Endothelial cell of umbilical vein (primary cell): ENCODE measurements around the gene FBLIM1. TPM values are rescaled to one million over a fixed set of nuclear protein-coding genes. Genes with fewer than 3 reads are reported as not detected.

Experiments used
- BruUV-seq: library from RNA; stranded (reverse); fragments of 400-500 nt; replicated peaks from 2 replicates; lab custom pipeline; 2021; lab: Mats Ljungman, UMichigan
- CTCF ChIA-PET: fragments of 300-600, 350-600 bp; sonication (Branson Sonifier 250); formaldehyde crosslinking; loops from one replicate; lab custom pipeline; 2021; ENCODE audit warnings: antibody characterized with exemption, inconsistent platforms; lab: Charles Lee
- POLR2A ChIA-PET: fragments of 300-600, 350-600 bp; sonication (Branson Sonifier 250); formaldehyde crosslinking; loops from one replicate; lab custom pipeline; 2021; ENCODE audit warnings: antibody characterized with exemption, inconsistent platforms; lab: Charles Lee
- DNase-seq: peaks from one replicate; pipeline ENCODE4 v3.0.0-alpha.2; 2011; ENCODE audit warnings: low read depth, low spot score
- FAIRE-seq: peaks from 2 replicates; lab custom pipeline; 2011; peaks lifted over from hg19 to GRCh38; lab: Jason Lieb, UNC
- H2AFZ ChIP-seq: 2 replicates; pipeline ENCODE4 v1.6.0; 2012; ENCODE audit warnings: low read depth, low read length, control low read depth, inconsistent platforms
- H3K27ac ChIP-seq: 2 replicates; pipeline ENCODE4 v1.5.1; 2011; ENCODE audit warnings: low read depth, mild to moderate bottlenecking, control low read depth, low read length, moderate library complexity; ENCODE audit not compliant: insufficient read depth
- H3K27me3 ChIP-seq, 2 experiments: 2 replicates each; pipeline versions ENCODE4 v1.6.0 to v1.6.1; 2011; ENCODE audit warnings: low read length in 2 of 2, mixed read lengths in 1 of 2; ENCODE audit not compliant: control insufficient read depth in 2 of 2, insufficient read depth in 2 of 2
- H3K36me3 ChIP-seq, 2 experiments: 2 replicates in 1 of 2; 3 replicates in 1 of 2; pipeline ENCODE4 v1.5.1; 2011; ENCODE audit warnings: low read length in 2 of 2, mild to moderate bottlenecking in 1 of 2, moderate library complexity in 1 of 2; ENCODE audit not compliant: control insufficient read depth in 2 of 2, insufficient read depth in 2 of 2; ENCODE audit errors: extremely low read depth in 1 of 2
- H3K4me1 ChIP-seq: 3 replicates; pipeline ENCODE4 v1.5.1; 2011; ENCODE audit warnings: mild to moderate bottlenecking, low read length; ENCODE audit not compliant: control insufficient read depth, insufficient read depth; ENCODE audit errors: extremely low read depth
- H3K4me2 ChIP-seq: 2 replicates; pipeline ENCODE4 v1.6.1; 2011; ENCODE audit warnings: low read length, control low read depth, mixed read lengths; ENCODE audit not compliant: insufficient read depth
- H3K4me3 ChIP-seq, 3 experiments: fragments of 200-600 bp in 1 of 3; sonication (generic), shearing (Covaris generic) in 1 of 3; replicated peaks in 1 of 3; 2 replicates each; pipeline ENCODE4 v1.5.1; 2011 to 2016; ENCODE audit warnings: control low read depth in 3 of 3, low read length in 3 of 3, mild to moderate bottlenecking in 2 of 3, inconsistent platforms in 1 of 3, low read depth in 1 of 3, moderate library complexity in 1 of 3; ENCODE audit not compliant: insufficient read depth in 1 of 3
- H3K79me2 ChIP-seq: 2 replicates; pipeline ENCODE4 v1.6.0; 2012; ENCODE audit warnings: low read length, inconsistent platforms; ENCODE audit not compliant: control insufficient read depth, insufficient read depth
- H3K9ac ChIP-seq: replicated peaks from 2 replicates; pipeline ENCODE3; 2011; ENCODE audit warnings: low read length, control low read depth; ENCODE audit not compliant: insufficient read depth; ENCODE audit errors: extremely low read depth
- H3K9me1 ChIP-seq: replicated peaks from 3 replicates; pipeline ENCODE4 v1.6.0; 2011; ENCODE audit warnings: mild to moderate bottlenecking, low read length; ENCODE audit not compliant: control insufficient read depth, insufficient read depth; ENCODE audit errors: extremely low read depth
- H3K9me3 ChIP-seq: replicated peaks from 2 replicates; pipeline ENCODE4 v1.5.1; 2012; ENCODE audit warnings: low read length, inconsistent platforms; ENCODE audit not compliant: control insufficient read depth, insufficient read depth
- H4K20me1 ChIP-seq: replicated peaks from 2 replicates; pipeline ENCODE3; 2011; ENCODE audit warnings: mild to moderate bottlenecking, low read length; ENCODE audit not compliant: control insufficient read depth, insufficient read depth; ENCODE audit errors: extremely low read depth
- CTCF ChIP-seq, 2 donors: IDR thresholded peaks; 1 replicate in 1 of 2; 2 replicates in 1 of 2; pipeline ENCODE4 v1.5.1; 2011; ENCODE audit warnings: low read length in 2 of 2, mild to moderate bottlenecking in 2 of 2, moderate library complexity in 2 of 2, control low read depth in 1 of 2, inconsistent platforms in 1 of 2, low read depth in 1 of 2; ENCODE audit not compliant: insufficient read depth in 1 of 2; ENCODE audit errors: extremely low read depth in 1 of 2
- FOS ChIP-seq: IDR thresholded peaks from 2 replicates; pipeline ENCODE4 v1.6.1; 2011; ENCODE audit warnings: mild to moderate bottlenecking, low read length, moderate library complexity, borderline replicate concordance; ENCODE audit not compliant: insufficient read depth
- GATA2 ChIP-seq: IDR thresholded peaks from 2 replicates; pipeline ENCODE4 v1.7.0; 2011; ENCODE audit warnings: low read depth, mild to moderate bottlenecking, moderate library complexity, mixed read lengths, low read length; ENCODE audit not compliant: insufficient read length, insufficient read depth
- MYC ChIP-seq: IDR thresholded peaks from one replicate; pipeline ENCODE4 v1.6.1; 2011; ENCODE audit warnings: mild to moderate bottlenecking, low read depth, low read length
- POLR2A ChIP-seq: IDR thresholded peaks from 2 replicates; pipeline ENCODE4 v1.6.1; 2012; ENCODE audit warnings: low read depth, mild to moderate bottlenecking, control low read depth, low read length
- POLR2AphosphoS5 ChIP-seq: IDR thresholded peaks from 2 replicates; pipeline ENCODE4 v1.6.1; 2012; ENCODE audit warnings: low read depth, mild to moderate bottlenecking, control low read depth, low read length, moderate library complexity; ENCODE audit not compliant: insufficient read depth
- dilution Hi-C: fragments of 300-500 bp; cut with MboI; formaldehyde crosslinking; loops from one replicate; pipeline ENCODE4 v1.15.0; 2019; ENCODE audit warnings: low sequenced_read_pairs; ENCODE audit not compliant: extremely low pct_ligation_motif_present
- intact Hi-C: fragments of 100-400 bp; cut with micrococcal nuclease; formaldehyde crosslinking; loops from one replicate; pipeline ENCODE4 v1.10.0; 2022
- polyA plus RNA-seq, 4 experiments: library from polyadenylated mRNA; depleted of rRNA in 3 of 4; stranded (reverse) in 3 of 4; unstranded in 1 of 4; fragments of >200 nt; gene quantifications; 2 replicates each; pipeline versions ENCODE4 v1.2.1 to v1.2.3, GENCODE V29; 2011 to 2012; ENCODE audit warnings: missing spikeins in 1 of 4
- total RNA-seq: library from RNA; stranded (reverse); gene quantifications from 2 replicates; pipeline ENCODE4 v1.2.3, GENCODE V29; 2021

FBLIM1 gene
- total and polyA plus RNA-seq, 2 donors (not counting 3 experiments of a cell fraction or from before 2014, with no cell fraction given), result 363 to 414 TPM

- Histone ChIP-seq H3K9ac (no peak overlapping the region), H3K36me3 (peaks cover 43 to 63% of the 10 kb centered on the region in 2 experiments), H4K20me1 (no peaks in the 10 kb centered on the region), H3K4me3 (no peak overlapping the region), H3K4me2 (no peak overlapping the region), H3K79me2 (peaks cover 69% of the 10 kb centered on the region), H3K9me3 (no peaks in the 10 kb centered on the region), H3K27me3 (no peaks in the 10 kb centered on the region), H2AFZ (no peak overlapping the region), H3K27ac (no peak overlapping the region), H3K9me1 (no peaks in the 10 kb centered on the region), H3K4me1 (peaks cover 20% of the 10 kb centered on the region)
- CTCF ChIA-PET, result no interaction called here
- POLR2A ChIA-PET, result no interaction called here
- FAIRE-seq (no peak), DNase-seq (no peak)
- dilution Hi-C loops, result no loop called here
- BruUV-seq, result no TSS peak
- TF ChIP-seq POLR2A, result no peak
- TF ChIP-seq POLR2AphosphoS5, result no peak
- TF ChIP-seq MYC, result no peak
- no peak for TF ChIP-seq FOS
- no peak for TF ChIP-seq CTCF (IDR thresholded peaks at IDR 0.05; ENCODE audit: extremely low read depth in 1 of 2, insufficient read depth in 1 of 2, low read depth in 1 of 2, low read length in 2 of 2)
- no peak for TF ChIP-seq GATA2
- intact Hi-C loops, result no loop called here
These were observed 9.8 kb downstream of the FBLIM1 start for GRCh38 chr1:15768388-15768787.
